ENCODE measurements around the gene SERPINB6.
"Not testable (repeated sequence)": the region's sequence is repeated elsewhere in the genome, so short reads cannot be mapped to it uniquely, and the experiment has no call there.

SERPINB6 gene

GRCh38 chr6:2953098-2953497, 18.3 kb downstream of the SERPINB6 start:
- no peak for DNase-seq

- peak; percentile 88 for DNase-seq
These were observed 18.7 kb downstream of the SERPINB6 start for GRCh38 chr6:2952557-2953095.

GRCh38 chr6:2951728-2952127, 19.6 kb downstream of the SERPINB6 start:
- no peak for DNase-seq

GRCh38 chr6:2950713-2951112, 20.7 kb downstream of the SERPINB6 start:
- no peak for DNase-seq

- DNase-seq, result no peak
These were observed 21.8 kb downstream of the SERPINB6 start for GRCh38 chr6:2949536-2950083.

GRCh38 chr6:2949121-2949520, 22.2 kb downstream of the SERPINB6 start:
- DNase-seq, result no peak

- no peak for DNase-seq
These were observed 22.9 kb downstream of the SERPINB6 start for GRCh38 chr6:2948228-2949025.

- no peak for DNase-seq
These were observed 23.9 kb downstream of the SERPINB6 start for GRCh38 chr6:2947445-2947844.

GRCh38 chr6:2945153-2945452, 26.3 kb downstream of the SERPINB6 start:
- DNase-seq, result no peak

- DNase-seq, result peak; percentile 18
These were observed 26.8 kb downstream of the SERPINB6 start for GRCh38 chr6:2944405-2945152.

GRCh38 chr6:2943564-2943955, 27.8 kb downstream of the SERPINB6 start:
- no peak for DNase-seq

- DNase-seq, result no peak
These were observed 28.3 kb downstream of the SERPINB6 start for GRCh38 chr6:2942914-2943563.

- not testable (repeated sequence) for DNase-seq
These were observed 29.3 kb downstream of the SERPINB6 start for GRCh38 chr6:2942116-2942515.

- no peak for DNase-seq
These were observed 30.5 kb downstream of the SERPINB6 start for GRCh38 chr6:2940851-2941250.

- peak; percentile 78 for DNase-seq
These were observed 31.1 kb downstream of the SERPINB6 start for GRCh38 chr6:2940010-2940850.

GRCh38 chr6:2939315-2940009, 31.9 kb downstream of the SERPINB6 start:
- no peak for DNase-seq

GRCh38 chr6:2938632-2939083, 32.7 kb downstream of the SERPINB6 start:
- peak; percentile 67 for DNase-seq

- no peak for DNase-seq
These were observed 33.2 kb downstream of the SERPINB6 start for GRCh38 chr6:2938004-2938631.

GRCh38 chr6:2937627-2938003, 33.8 kb downstream of the SERPINB6 start:
- no peak for DNase-seq

GRCh38 chr6:2935566-2936291, 35.6 kb downstream of the SERPINB6 start:
- DNase-seq, result no peak
